NB4 (cell line): ENCODE data around the gene FSIP1.

Experiments
- DNase-seq: peaks from one replicate; pipeline ENCODE4 v3.0.0; 2010; ENCODE audit warnings: low read depth
- H3K4me3 ChIP-seq: one replicate; pipeline ENCODE4 v1.5.1; 2011; ENCODE audit warnings: mild to moderate bottlenecking, low read depth, low read length, moderate library complexity
- MYC ChIP-seq: IDR thresholded peaks from 2 replicates; pipeline ENCODE4 v1.6.1; 2011; ENCODE audit warnings: low read depth, low read length
- POLR2A ChIP-seq: IDR thresholded peaks from 2 replicates; pipeline ENCODE4 v1.6.1; 2011; ENCODE audit warnings: mild to moderate bottlenecking; ENCODE audit not compliant: insufficient read length; ENCODE audit errors: extremely low read depth
- TF ChIP-seq, protein P1 (sequence below): IDR thresholded peaks from one replicate; pipeline ENCODE4 v1.5.1; 2012; ENCODE audit warnings: low read depth, low read length
- TF ChIP-seq, protein P2 (sequence below): IDR thresholded peaks from 2 replicates; pipeline ENCODE4 v1.6.1; 2011; ENCODE audit warnings: low read depth, low read length

The FSIP1 gene

DNA sequence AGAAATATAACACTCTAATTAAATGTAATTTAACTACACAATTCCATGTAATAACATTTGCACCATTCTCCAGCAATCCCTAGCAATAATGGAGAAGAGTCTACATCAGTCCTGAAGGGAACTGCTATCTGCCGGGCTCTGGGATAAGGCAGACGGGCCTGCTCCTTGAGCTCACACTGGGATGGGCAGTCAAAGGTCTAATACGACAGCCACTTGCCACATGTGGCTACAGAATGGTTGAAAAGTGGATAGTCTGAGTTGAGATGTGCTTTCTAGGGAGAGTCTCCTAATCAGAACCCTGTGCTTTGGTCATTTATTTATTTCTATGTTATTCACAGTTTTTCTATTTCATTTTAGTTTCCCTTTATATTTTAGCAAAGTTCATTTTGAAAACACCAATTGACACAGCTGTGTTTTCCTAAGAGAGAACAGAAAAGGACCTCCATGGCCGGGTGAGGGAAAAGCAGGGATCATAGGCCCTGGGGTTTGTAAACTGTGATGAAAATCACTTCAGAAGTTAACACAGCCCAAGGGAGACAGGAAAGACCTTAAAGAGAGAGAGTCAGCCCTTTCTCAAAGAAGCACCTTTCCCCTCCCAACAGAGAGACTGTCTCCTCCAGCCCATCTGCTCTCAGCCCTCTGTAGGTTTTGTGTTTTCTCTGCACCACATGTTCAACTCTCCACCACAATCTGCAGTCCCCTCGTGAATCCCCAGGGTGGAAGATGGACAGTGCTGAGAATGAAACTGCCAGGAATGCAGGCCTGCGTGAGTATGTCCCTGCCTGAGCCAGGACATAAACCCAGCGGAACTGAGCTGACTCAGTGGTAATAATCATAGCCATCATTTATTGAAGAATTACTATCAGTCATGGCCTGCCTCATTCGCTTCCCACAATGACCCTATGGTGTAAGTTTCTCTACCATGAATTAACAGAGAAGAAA, 11.6 kb downstream of the FSIP1 start:
- no peak overlapping the region for H3K4me3 ChIP-seq
- no peak for TF ChIP-seq MYC
- no peak for TF ChIP-seq POLR2A
- TF ChIP-seq, protein P1, sequence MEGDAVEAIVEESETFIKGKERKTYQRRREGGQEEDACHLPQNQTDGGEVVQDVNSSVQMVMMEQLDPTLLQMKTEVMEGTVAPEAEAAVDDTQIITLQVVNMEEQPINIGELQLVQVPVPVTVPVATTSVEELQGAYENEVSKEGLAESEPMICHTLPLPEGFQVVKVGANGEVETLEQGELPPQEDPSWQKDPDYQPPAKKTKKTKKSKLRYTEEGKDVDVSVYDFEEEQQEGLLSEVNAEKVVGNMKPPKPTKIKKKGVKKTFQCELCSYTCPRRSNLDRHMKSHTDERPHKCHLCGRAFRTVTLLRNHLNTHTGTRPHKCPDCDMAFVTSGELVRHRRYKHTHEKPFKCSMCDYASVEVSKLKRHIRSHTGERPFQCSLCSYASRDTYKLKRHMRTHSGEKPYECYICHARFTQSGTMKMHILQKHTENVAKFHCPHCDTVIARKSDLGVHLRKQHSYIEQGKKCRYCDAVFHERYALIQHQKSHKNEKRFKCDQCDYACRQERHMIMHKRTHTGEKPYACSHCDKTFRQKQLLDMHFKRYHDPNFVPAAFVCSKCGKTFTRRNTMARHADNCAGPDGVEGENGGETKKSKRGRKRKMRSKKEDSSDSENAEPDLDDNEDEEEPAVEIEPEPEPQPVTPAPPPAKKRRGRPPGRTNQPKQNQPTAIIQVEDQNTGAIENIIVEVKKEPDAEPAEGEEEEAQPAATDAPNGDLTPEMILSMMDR: no peak
- TF ChIP-seq, protein P2, sequence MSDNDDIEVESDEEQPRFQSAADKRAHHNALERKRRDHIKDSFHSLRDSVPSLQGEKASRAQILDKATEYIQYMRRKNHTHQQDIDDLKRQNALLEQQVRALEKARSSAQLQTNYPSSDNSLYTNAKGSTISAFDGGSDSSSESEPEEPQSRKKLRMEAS: no peak
- no peak for DNase-seq

DNA sequence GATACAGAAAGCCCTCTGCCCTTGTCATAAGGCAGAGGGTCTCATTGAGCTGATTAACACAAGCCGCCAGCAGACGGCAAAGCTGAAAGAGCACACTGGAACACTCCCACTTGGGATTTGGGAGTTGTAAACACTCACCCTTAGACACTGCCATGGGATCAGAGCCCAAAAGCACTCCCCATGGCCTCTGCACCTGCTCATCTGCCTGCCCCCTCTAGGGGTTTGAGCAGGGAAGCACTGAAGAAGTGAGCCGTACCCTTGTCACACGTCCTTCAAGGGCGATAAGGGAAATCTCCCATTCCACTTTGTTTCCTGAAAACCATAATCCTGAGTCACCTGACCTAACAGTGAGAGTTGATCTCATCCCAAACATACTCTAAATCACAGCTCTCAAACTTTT, 14.7 kb downstream of the FSIP1 start:
- no peak overlapping the region for H3K4me3 ChIP-seq
- TF ChIP-seq, protein P2: no peak
- TF ChIP-seq POLR2A (no peak), MYC (no peak)
- TF ChIP-seq, protein P1: no peak
- no peak for DNase-seq

DNA sequence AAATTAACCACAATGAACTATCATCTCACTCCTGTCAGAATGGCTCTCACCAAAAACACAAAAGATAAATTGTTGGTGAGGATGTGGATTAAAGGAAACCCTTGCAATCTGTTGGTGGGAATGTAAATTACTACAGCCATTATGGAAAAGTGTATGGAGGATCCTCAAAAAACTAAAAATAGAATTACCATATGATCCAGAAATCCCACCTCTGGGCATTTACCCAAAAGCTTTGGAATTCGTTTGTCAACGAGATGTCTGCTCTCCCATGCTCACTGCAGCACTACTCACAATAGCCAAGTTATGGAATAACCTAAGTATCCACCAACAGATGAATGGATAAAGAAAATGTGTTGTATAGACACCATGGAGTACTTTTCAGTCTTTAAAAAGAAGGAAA, 21.6 kb downstream of the FSIP1 start:
- H3K4me3 ChIP-seq: no peak overlapping the region
- DNase-seq: no peak
- TF ChIP-seq, protein P2: no peak
- TF ChIP-seq POLR2A (no peak), MYC (no peak)
- TF ChIP-seq, protein P1: no peak

DNA sequence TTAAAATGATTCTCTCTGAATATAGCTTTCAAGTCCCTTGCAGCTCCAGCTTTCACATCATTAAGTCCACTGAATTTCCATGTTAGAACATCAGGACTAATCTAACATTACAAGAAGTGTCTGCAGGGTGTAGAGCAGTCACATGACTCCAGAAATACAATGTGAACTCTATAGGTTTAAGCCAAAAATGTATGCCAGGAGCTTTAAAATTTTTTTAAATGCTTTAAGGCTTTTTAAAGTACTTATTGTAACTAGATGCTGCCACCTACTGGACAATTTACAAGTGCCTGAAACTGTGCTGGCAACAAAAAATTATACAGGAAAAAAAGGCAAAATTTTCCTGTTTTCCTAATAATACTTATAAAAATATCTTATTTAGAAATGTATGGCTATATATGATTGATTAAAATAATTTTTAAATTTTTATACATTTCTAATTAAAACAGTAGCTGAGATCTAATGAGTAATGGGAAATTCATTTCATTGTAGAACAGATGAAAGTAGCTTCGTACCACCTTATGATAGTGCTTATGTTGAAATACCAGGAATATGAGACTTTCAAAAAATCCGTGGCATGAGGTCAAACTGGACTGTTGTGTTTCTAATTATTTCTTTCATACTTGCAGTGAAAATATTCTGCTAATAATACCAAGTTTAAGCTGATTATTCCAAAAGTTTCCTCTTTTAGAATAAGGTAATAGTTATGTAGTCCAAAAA, 25.7 kb downstream of the FSIP1 start:
- TF ChIP-seq, protein P1: peak; percentile 55
- TF ChIP-seq MYC: no peak
- H3K4me3 ChIP-seq: no peak overlapping the region
- DNase-seq: peak; percentile 63

DNA sequence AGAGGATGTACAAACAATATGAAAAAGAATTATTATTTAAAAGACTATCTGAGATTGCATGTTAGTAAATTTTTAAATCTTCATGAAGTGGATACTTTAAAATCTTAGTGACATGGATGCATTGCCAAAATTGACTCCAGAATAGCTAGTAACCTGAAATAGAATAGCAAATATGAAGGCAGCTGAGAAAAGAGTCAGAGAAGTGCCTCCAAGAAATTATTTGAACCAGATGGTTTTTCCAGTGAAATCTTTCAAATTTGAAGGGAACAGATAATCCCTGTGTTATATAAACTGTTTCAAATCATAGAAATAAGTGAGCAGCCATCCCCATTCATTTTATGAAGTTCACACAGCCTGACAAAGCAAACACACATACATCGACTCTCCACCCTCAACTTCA, 29.6 kb downstream of the FSIP1 start:
- no peak overlapping the region for H3K4me3 ChIP-seq
- TF ChIP-seq, protein P2: no peak
- TF ChIP-seq, protein P1: no peak
- TF ChIP-seq MYC: no peak
- no peak for DNase-seq
